Panc1 (cell line): ENCODE data around the gene SUPT6H. TPM values are rescaled to one million over a fixed set of nuclear protein-coding genes. Genes with fewer than 3 reads are reported as not detected.
"Not testable (repeated sequence)": the region's sequence is repeated elsewhere in the genome, so short reads cannot be mapped to it uniquely, and the experiment has no call there.

Experiments used
- ATAC-seq: fragments of 200-7000 bp; cut with Tn5 transposase; 2 replicates; pipeline ENCODE4 v1.9.1; 2020; ENCODE audit warnings: mild to moderate bottlenecking, moderate library complexity
- BruUV-seq: library from RNA; stranded (reverse); fragments of 400-500 nt; replicated peaks from 2 replicates; lab custom pipeline; 2021; lab: Mats Ljungman, UMichigan
- CTCF ChIA-PET: fragments of 300-600 bp; sonication (Branson Sonifier 250); formaldehyde crosslinking; loops from one replicate; lab custom pipeline; 2022; ENCODE audit warnings: antibody characterized with exemption; lab: Charles Lee
- POLR2A ChIA-PET: fragments of 300-600 bp; sonication (Branson Sonifier 250); formaldehyde crosslinking; loops from one replicate; lab custom pipeline; 2022; ENCODE audit warnings: antibody characterized with exemption; lab: Charles Lee
- DNase-seq: peaks from one replicate; pipeline ENCODE4 v3.0.0-alpha.2; 2010; ENCODE audit warnings: low read depth, low spot score
- H3K27ac ChIP-seq: 2 replicates; pipeline ENCODE4 v1.5.1; 2011; ENCODE audit warnings: mild to moderate bottlenecking, low read length, inconsistent platforms
- H3K27me3 ChIP-seq: fragments of 200-500 bp; sonication (Bioruptor generic); 2 replicates; pipeline ENCODE4 v1.6.0; 2014; ENCODE audit warnings: low read length, inconsistent platforms; ENCODE audit not compliant: control insufficient read depth, insufficient read depth
- H3K36me3 ChIP-seq: fragments of 200-500 bp; sonication (Bioruptor generic); 2 replicates; pipeline ENCODE4 v1.5.1; 2014; ENCODE audit warnings: inconsistent platforms, mild to moderate bottlenecking, low read length, moderate library complexity; ENCODE audit not compliant: control insufficient read depth, insufficient read depth
- H3K4me1 ChIP-seq: 2 replicates; pipeline ENCODE4 v1.5.1; 2011; ENCODE audit warnings: inconsistent platforms, mild to moderate bottlenecking, low read length, moderate library complexity; ENCODE audit not compliant: control insufficient read depth, insufficient read depth
- H3K4me3 ChIP-seq, 2 experiments: 2 replicates each; pipeline ENCODE4 v1.5.1; 2011 to 2012; ENCODE audit warnings: low read depth in 2 of 2, low read length in 2 of 2, mild to moderate bottlenecking in 2 of 2, inconsistent platforms in 1 of 2, moderate library complexity in 1 of 2
- H3K9me3 ChIP-seq: fragments of 200-500 bp; sonication (Bioruptor generic); 2 replicates; pipeline ENCODE4 v1.5.1; 2014; ENCODE audit warnings: low read depth, mild to moderate bottlenecking, inconsistent platforms, low read length, moderate library complexity; ENCODE audit not compliant: control insufficient read depth, insufficient read depth
- CTCF ChIP-seq: fragments of 450-650 bp; IDR thresholded peaks from 2 replicates; pipeline ENCODE4 v1.5.1; 2017; ENCODE audit warnings: mild to moderate bottlenecking
- POLR2AphosphoS5 ChIP-seq: IDR thresholded peaks from 2 replicates; pipeline ENCODE4 v1.6.1; 2012; ENCODE audit warnings: mild to moderate bottlenecking, low read depth, low read length, moderate library complexity
- REST ChIP-seq, 2 experiments: IDR thresholded peaks; 2 replicates each; pipeline ENCODE4 v1.6.1; 2011 to 2012; ENCODE audit warnings: low read depth in 2 of 2, control low read depth in 1 of 2, low read length in 1 of 2, mild to moderate bottlenecking in 1 of 2, moderate library complexity in 1 of 2; ENCODE audit not compliant: insufficient read depth in 1 of 2
- SIN3A ChIP-seq: IDR thresholded peaks from 2 replicates; pipeline ENCODE4 v1.6.1; 2012; ENCODE audit warnings: low read depth, mild to moderate bottlenecking, low read length, moderate library complexity, borderline replicate concordance; ENCODE audit not compliant: insufficient read depth
- TCF7L2 ChIP-seq: IDR thresholded peaks from 2 replicates; pipeline ENCODE4 v1.6.1; 2011; ENCODE audit warnings: mild to moderate bottlenecking, low read depth, low read length, inconsistent platforms
- in situ Hi-C: cut with HindIII; loops from 2 replicates; pipeline ENCODE4 v1.10.0; 2016; ENCODE audit warnings: low sequenced_read_pairs, low pct_unique_long_range_greater_than_20kb
- intact Hi-C: fragments of 100-400 bp; cut with micrococcal nuclease; formaldehyde crosslinking; loops from one replicate; pipeline ENCODE4 v1.10.0; 2022; ENCODE audit not compliant: unreplicated experiment
- total RNA-seq: library from RNA; stranded (reverse); gene quantifications from one replicate; pipeline ENCODE4 v1.2.1, GENCODE V29; 2021; ENCODE audit not compliant: unreplicated experiment

Gene SUPT6H
- total RNA-seq, 1 experiment from 2014 or later: 108 TPM

GRCh38 chr17:28658766-28659496, 3.1 kb upstream of the SUPT6H start:
- POLR2A ChIA-PET, H3K9me3 ChIP-seq, H3K27ac ChIP-seq, H3K27me3 ChIP-seq, intact Hi-C loops, in situ Hi-C loops, DNase-seq, H3K36me3 ChIP-seq, BruUV-seq, ATAC-seq, H3K4me3 ChIP-seq, CTCF ChIA-PET: not testable (repeated sequence)
- H3K4me1 ChIP-seq: peaks cover 18% of the 10 kb centered on the region

- H3K9me3 ChIP-seq, BruUV-seq, intact Hi-C loops, DNase-seq, H3K27ac ChIP-seq, H3K27me3 ChIP-seq, POLR2A ChIA-PET, CTCF ChIA-PET, H3K36me3 ChIP-seq, in situ Hi-C loops, ATAC-seq, H3K4me3 ChIP-seq: not testable (repeated sequence)
- H3K4me1 ChIP-seq: peaks cover 18% of the 10 kb centered on the region
Observed at GRCh38 chr17:28659497-28659881, 2.5 kb upstream of the SUPT6H start.

GRCh38 chr17:28662527-28662829, 473 bp downstream of the SUPT6H start:
- ATAC-seq: no peak; the same call in 1 of the 2 replicates

More at GRCh38 chr17:28662527-28662829, 473 bp downstream of the SUPT6H start:
- TF ChIP-seq CTCF (no peak), POLR2AphosphoS5 (no peak), SIN3A (no peak), REST (IDR thresholded peaks at IDR 0.05; ENCODE audit: insufficient read depth in 1 of 2, low read depth in 2 of 2, low read length in 1 of 2) (no peak), TCF7L2 (no peak)
- CTCF ChIA-PET: no interaction called here
- H3K4me3 ChIP-seq: peak overlapping the region; percentile 90 to 95
- H3K27me3 ChIP-seq: no peaks in the 10 kb centered on the region
- H3K36me3 ChIP-seq: peaks cover 5% of the 10 kb centered on the region; the same call in 1 of the 2 replicates
- POLR2A ChIA-PET: interaction anchor here (0.6 kb wide), 1 partner anchor 24 kb away, joined by 4 read pairs; no protein-coding TSS in a partner anchor
- peaks cover 18% of the 10 kb centered on the region for H3K4me1 ChIP-seq
- no peaks in the 10 kb centered on the region for H3K9me3 ChIP-seq
- no peak for DNase-seq
- intact Hi-C loops (no loop called here), in situ Hi-C loops (no loop called here)
- BruUV-seq: TSS peak; percentile 82
- peak overlapping the region; percentile 97 for H3K27ac ChIP-seq
